HepG2 (cell line): ENCODE measurements around the gene ZNF526.

Source experiments
- CTCF ChIP-seq: sonication (generic); formaldehyde crosslinking; IDR thresholded peaks from 2 replicates; pipeline ENCODE4 v1.5.0; 2020; ENCODE audit warnings: mild to moderate bottlenecking, missing genetic modification reagents, moderate library complexity
- ELF4 ChIP-seq: sonication (generic); formaldehyde crosslinking; IDR thresholded peaks from 2 replicates; pipeline ENCODE4 v1.5.0; 2020; ENCODE audit warnings: missing genetic modification reagents, mild to moderate bottlenecking, moderate library complexity, borderline replicate concordance
- ETV6 ChIP-seq: sonication (generic); formaldehyde crosslinking; conservative IDR thresholded peaks from 2 replicates; pipeline ENCODE4 v1.4.0; 2020; ENCODE audit warnings: missing genetic modification reagents
- GMEB2 ChIP-seq: IDR thresholded peaks from 2 replicates; pipeline ENCODE4 v1.6.1; 2016; ENCODE audit warnings: missing biosample characterization, missing genetic modification reagents, low read depth
- IKZF4 ChIP-seq: sonication (generic); formaldehyde crosslinking; IDR thresholded peaks from 2 replicates; pipeline ENCODE4 v1.5.1; 2020; ENCODE audit warnings: borderline replicate concordance, mild to moderate bottlenecking, low read depth, missing genetic modification reagents; ENCODE audit errors: not compliant biosample characterization
- KAT2B ChIP-seq: fragments of 150-350 bp; IDR thresholded peaks from 2 replicates; pipeline ENCODE4 v1.6.1; 2014; ENCODE audit warnings: low read depth, low read length, borderline replicate concordance
- NR2F6 ChIP-seq, 2 experiments: IDR thresholded peaks; 2 replicates each; pipeline ENCODE4 v1.6.1; 2016; ENCODE audit warnings: antibody characterized with exemption in 1 of 2, mild to moderate bottlenecking in 1 of 2
- USF2 ChIP-seq, 2 experiments: sonication (generic) in 1 of 2; formaldehyde crosslinking in 1 of 2; IDR thresholded peaks; 2 replicates each; pipeline versions ENCODE4 v1.5.1 to v1.6.1; 2011 to 2020; ENCODE audit warnings: borderline replicate concordance in 1 of 2, low read depth in 1 of 2, low read length in 1 of 2, mild to moderate bottlenecking in 1 of 2, missing genetic modification reagents in 1 of 2, moderate library complexity in 1 of 2
- ZNF138 ChIP-seq: sonication (generic); formaldehyde crosslinking; IDR thresholded peaks from 2 replicates; pipeline ENCODE4 v1.5.0; 2020; ENCODE audit warnings: mild to moderate bottlenecking, low read depth, missing genetic modification reagents
- ZNF143 ChIP-seq: sonication (generic); formaldehyde crosslinking; IDR thresholded peaks from 2 replicates; pipeline ENCODE4 v1.4.0; 2020; ENCODE audit warnings: missing genetic modification reagents
- ZNF512B ChIP-seq: sonication (generic); formaldehyde crosslinking; IDR thresholded peaks from 2 replicates; pipeline ENCODE4 v1.5.1; 2020; ENCODE audit warnings: missing genetic modification reagents, mild to moderate bottlenecking, borderline replicate concordance
- ZNF580 ChIP-seq: IDR thresholded peaks from 2 replicates; pipeline ENCODE4 v1.6.1; 2016; ENCODE audit warnings: low read depth, borderline replicate concordance

- TF ChIP-seq CTCF (CRISPR knock-in tag): no peak
- TF ChIP-seq ZNF138 (CRISPR knock-in tag): no peak
- no peak for TF ChIP-seq ELF4 (CRISPR knock-in tag)
- no peak for TF ChIP-seq ETV6 (CRISPR knock-in tag)
- TF ChIP-seq ZNF512B (CRISPR knock-in tag): no peak
- no peak for TF ChIP-seq IKZF4 (CRISPR knock-in tag)
- no peak for TF ChIP-seq KAT2B
- no peak for TF ChIP-seq NR2F6 (IDR thresholded peaks at IDR 0.05)
- TF ChIP-seq NR2F6 (CRISPR knock-in tag; IDR thresholded peaks at IDR 0.05): no peak
- TF ChIP-seq GMEB2 (CRISPR knock-in tag): no peak
- no peak for TF ChIP-seq ZNF580 (CRISPR knock-in tag)
- TF ChIP-seq ZNF143 (CRISPR knock-in tag): no peak
- no peak for TF ChIP-seq USF2 (IDR thresholded peaks at IDR 0.05; ENCODE audit: low read depth, low read length)
- no peak for TF ChIP-seq USF2 (CRISPR knock-in tag; IDR thresholded peaks at IDR 0.05; ENCODE audit: borderline replicate concordance)
These were observed 31.7 kb downstream of the ZNF526 start for GRCh38 chr19:42251572-42252358.
